ENCODE measurements around the gene ITGB2. TPM values are rescaled to one million over a fixed set of nuclear protein-coding genes. Genes with fewer than 3 reads are reported as not detected.
"Not testable (repeated sequence)": the region's sequence is repeated elsewhere in the genome, so short reads cannot be mapped to it uniquely, and the experiment has no call there.

The ITGB2 gene
- total RNA-seq, 2 donors from 2014 or later, result 16.7 to 63.6 TPM

- TF ChIP-seq CTCF (IDR thresholded peaks at IDR 0.05), result no peak
- no peak for DNase-seq (ENCODE audit: low spot score)
These were observed 3.1 kb downstream of the ITGB2 start for GRCh38 chr21:44917446-44918106.

GRCh38 chr21:44916965-44917364 lies 3.7 kb downstream of the ITGB2 start:
- H3K4me1 ChIP-seq, result no peaks in the 10 kb centered on the region
- no peak overlapping the region for H3K4me3 ChIP-seq
- no peaks in the 10 kb centered on the region for H3K27me3 ChIP-seq
- H3K9me3 ChIP-seq, result no peaks in the 10 kb centered on the region
- H3K27ac ChIP-seq, result no peak overlapping the region
- no peak for TF ChIP-seq CTCF (IDR thresholded peaks at IDR 0.05)
- no peak for DNase-seq (ENCODE audit: low spot score)
- no peaks in the 10 kb centered on the region for H3K36me3 ChIP-seq

More at GRCh38 chr21:44917446-44918106, 3.1 kb downstream of the ITGB2 start:
- Histone ChIP-seq H3K4me3 (no peak overlapping the region), H3K9me3 (no peaks in the 10 kb centered on the region), H3K4me1 (no peaks in the 10 kb centered on the region), H3K36me3 (no peaks in the 10 kb centered on the region), H3K27ac (no peak overlapping the region), H3K27me3 (no peaks in the 10 kb centered on the region)

- no peak for DNase-seq (ENCODE audit: low spot score)
- no peak for TF ChIP-seq CTCF (IDR thresholded peaks at IDR 0.05)
- no peak overlapping the region for H3K4me3 ChIP-seq
- H3K4me1 ChIP-seq, result peaks cover 0 to 8% of the 10 kb centered on the region in 2 donors
- H3K27me3 ChIP-seq, result no peaks in the 10 kb centered on the region
- H3K36me3 ChIP-seq, result no peaks in the 10 kb centered on the region
- no peaks in the 10 kb centered on the region for H3K9me3 ChIP-seq
- H3K27ac ChIP-seq, result no peak overlapping the region
These were observed 6.4 kb downstream of the ITGB2 start for GRCh38 chr21:44914176-44914874.

GRCh38 chr21:44913425-44914175 lies 7.1 kb downstream of the ITGB2 start:
- no peak overlapping the region for H3K4me3 ChIP-seq
- no peak for DNase-seq (ENCODE audit: low spot score)
- TF ChIP-seq CTCF (IDR thresholded peaks at IDR 0.05), result no peak

GRCh38 chr21:44912506-44913412 lies 7.9 kb downstream of the ITGB2 start:
- not testable (repeated sequence) for H3K36me3 ChIP-seq; H3K27me3 ChIP-seq; H3K4me3 ChIP-seq; H3K27ac ChIP-seq; DNase-seq (ENCODE audit: low spot score); H3K4me1 ChIP-seq; H3K9me3 ChIP-seq

More at GRCh38 chr21:44913425-44914175, 7.1 kb downstream of the ITGB2 start:
- Histone ChIP-seq H3K9me3 (no peaks in the 10 kb centered on the region), H3K27ac (no peak overlapping the region), H3K36me3 (no peaks in the 10 kb centered on the region), H3K4me1 (peaks cover 0 to 8% of the 10 kb centered on the region in 2 donors), H3K27me3 (no peaks in the 10 kb centered on the region)
